MCF 10A (cell line): ENCODE data around the gene RAI1. TPM values are rescaled to one million over a fixed set of nuclear protein-coding genes. Genes with fewer than 3 reads are reported as not detected.

Source experiments
- BruUV-seq: library from RNA; stranded (reverse); fragments of 400-500 nt; replicated peaks from 2 replicates; lab custom pipeline; 2021; lab: Mats Ljungman, UMichigan
- CTCF ChIA-PET: fragments of 300-600 bp; sonication (Branson Sonifier 250); formaldehyde crosslinking; extraction: SDS; loops from one replicate; lab custom pipeline; 2021; ENCODE audit warnings: antibody characterized with exemption, inconsistent platforms; lab: Yijun Ruan, JAX
- POLR2A ChIA-PET: fragments of 300-600, 350-650 bp; sonication (Branson Sonifier 250); formaldehyde crosslinking; extraction: SDS; loops from one replicate; lab custom pipeline; 2020; ENCODE audit warnings: antibody characterized with exemption, inconsistent platforms; lab: Yijun Ruan, JAX
- DNase-seq: peaks from one replicate; pipeline ENCODE4 v3.0.0-alpha.2; 2018; ENCODE audit not compliant: unreplicated experiment
- H3K27ac Mint-ChIP-seq: one replicate; pipeline ENCODE4 v1.8.0; 2022; ENCODE audit warnings: mild to moderate bottlenecking, low read depth, mixed read lengths; ENCODE audit not compliant: unreplicated experiment
- H3K27me3 Mint-ChIP-seq: one replicate; pipeline ENCODE4 v1.8.0; 2022; ENCODE audit warnings: mixed read lengths; ENCODE audit not compliant: insufficient read depth, unreplicated experiment
- H3K36me3 Mint-ChIP-seq: one replicate; pipeline ENCODE4 v1.8.0; 2022; ENCODE audit warnings: mild to moderate bottlenecking, moderate library complexity, mixed read lengths; ENCODE audit not compliant: insufficient read depth, unreplicated experiment
- H3K4me1 Mint-ChIP-seq: one replicate; pipeline ENCODE4 v1.8.0; 2022; ENCODE audit warnings: mixed read lengths; ENCODE audit not compliant: insufficient read depth, unreplicated experiment
- H3K4me3 Mint-ChIP-seq: one replicate; pipeline ENCODE4 v1.8.0; 2022; ENCODE audit warnings: mild to moderate bottlenecking, moderate library complexity, mixed read lengths; ENCODE audit not compliant: unreplicated experiment
- H3K9me3 Mint-ChIP-seq: one replicate; pipeline ENCODE4 v1.8.0; 2022; ENCODE audit warnings: mixed read lengths; ENCODE audit not compliant: unreplicated experiment
- CTCF ChIP-seq: fragments of 200-600 bp; IDR thresholded peaks from one replicate; pipeline ENCODE4 v1.8.0; 2022; ENCODE audit warnings: antibody characterized with exemption, mild to moderate bottlenecking; ENCODE audit not compliant: unreplicated experiment
- intact Hi-C: fragments of 100-400 bp; cut with micrococcal nuclease; formaldehyde crosslinking; loops from 2 replicates; pipeline ENCODE4 v1.14.1; 2022
- total RNA-seq: library from RNA; stranded (reverse); gene quantifications from 2 replicates; pipeline ENCODE4 v1.2.3, GENCODE V29; 2022

The RAI1 gene
- total RNA-seq, 1 experiment from 2014 or later: 30.4 TPM

- H3K36me3 Mint-ChIP-seq: peaks cover 8% of the 10 kb centered on the region
- ChIA-PET POLR2A (interaction anchor here (1.1 kb wide), 1 partner anchor 26 kb away, joined by 4 read pairs; no protein-coding TSS in a partner anchor), CTCF (interaction anchor here (0.7 kb wide), 1 partner anchor 26 kb away, joined by 3 read pairs; no protein-coding TSS in a partner anchor)
- no peaks in the 10 kb centered on the region for H3K27me3 Mint-ChIP-seq
- no peaks in the 10 kb centered on the region for H3K9me3 Mint-ChIP-seq
- no peak for TF ChIP-seq CTCF
- H3K4me1 Mint-ChIP-seq: peaks cover 22% of the 10 kb centered on the region
- BruUV-seq: no TSS peak
- intact Hi-C loops: no loop called here
- no peak for DNase-seq
- H3K4me3 Mint-ChIP-seq: no peak overlapping the region
- no peak overlapping the region for H3K27ac Mint-ChIP-seq
Observed at GRCh38 chr17:17755715-17756114, 74.5 kb downstream of the RAI1 start.

- Mint-ChIP-seq H3K9me3 (no peaks in the 10 kb centered on the region), H3K27me3 (no peaks in the 10 kb centered on the region), H3K4me1 (peaks cover 10% of the 10 kb centered on the region), H3K4me3 (no peak overlapping the region), H3K36me3 (no peaks in the 10 kb centered on the region), H3K27ac (no peak overlapping the region)
- DNase-seq: no peak
- TF ChIP-seq CTCF: no peak
- intact Hi-C loops: no loop called here
- ChIA-PET POLR2A (no interaction called here), CTCF (interaction anchor here (1.2 kb wide), 1 partner anchor 17 kb away, joined by 4 read pairs; no protein-coding TSS in a partner anchor)
- BruUV-seq: no TSS peak
Observed at GRCh38 chr17:17757391-17757791, 76.1 kb downstream of the RAI1 start.

- no peaks in the 10 kb centered on the region for H3K9me3 Mint-ChIP-seq
- DNase-seq: no peak
- no TSS peak for BruUV-seq
- POLR2A ChIA-PET: interaction anchor here (0.6 kb wide), 1 partner anchor 502 kb away, joined by 4 read pairs; no protein-coding TSS in a partner anchor
- CTCF ChIA-PET: interaction anchor here (0.6 to 1.2 kb wide), 2 partner anchors 16 to 74 kb away, joined by 3 to 4 read pairs; no protein-coding TSS in a partner anchor
- H3K4me1 Mint-ChIP-seq: peaks cover 5% of the 10 kb centered on the region
- no peak overlapping the region for H3K4me3 Mint-ChIP-seq
- TF ChIP-seq CTCF: no peak
- H3K27ac Mint-ChIP-seq: no peak overlapping the region
- peaks cover 2% of the 10 kb centered on the region for H3K36me3 Mint-ChIP-seq
- H3K27me3 Mint-ChIP-seq: no peaks in the 10 kb centered on the region
- intact Hi-C loops: no loop called here
Observed at GRCh38 chr17:17757956-17758845, 76.9 kb downstream of the RAI1 start.

GRCh38 chr17:17758941-17759563, 77.8 kb downstream of the RAI1 start:
- Mint-ChIP-seq H3K9me3 (no peaks in the 10 kb centered on the region), H3K4me1 (peaks cover 5% of the 10 kb centered on the region), H3K27me3 (no peaks in the 10 kb centered on the region), H3K36me3 (peaks cover 11% of the 10 kb centered on the region), H3K4me3 (no peak overlapping the region), H3K27ac (no peak overlapping the region)
- ChIA-PET CTCF (no interaction called here), POLR2A (interaction anchor here (0.6 kb wide), 1 partner anchor 83 kb away, joined by 3 read pairs; no protein-coding TSS in a partner anchor)
- intact Hi-C loops: no loop called here
- TF ChIP-seq CTCF: no peak
- no TSS peak for BruUV-seq
- DNase-seq: no peak
